Common myeloid progenitor, CD34-positive (primary cell): ENCODE measurements around the gene PTPRN2.

Experiments
- CTCF ChIA-PET: fragments of 350-600 bp; sonication (Branson Sonifier 250); formaldehyde crosslinking; loops from one replicate; lab custom pipeline; 2021; ENCODE audit warnings: antibody characterized with exemption; lab: Charles Lee
- POLR2A ChIA-PET: fragments of 350-600 bp; sonication (Branson Sonifier 250); formaldehyde crosslinking; loops from one replicate; lab custom pipeline; 2021; ENCODE audit warnings: antibody characterized with exemption; lab: Charles Lee
- DNase-seq, 3 donors: peaks; one replicate each; pipeline versions ENCODE4 v3.0.0 to v3.0.0-alpha.2; 2013
- H3K27ac ChIP-seq, 2 experiments: 1 replicate in 1 of 2; 2 replicates in 1 of 2; pipeline ENCODE4 v1.7.0; 2013; ENCODE audit warnings: inconsistent platforms in 2 of 2, low read length in 2 of 2, mild to moderate bottlenecking in 2 of 2, low read depth in 1 of 2, moderate library complexity in 1 of 2; ENCODE audit not compliant: severe bottlenecking in 2 of 2, insufficient read depth in 1 of 2, poor library complexity in 1 of 2
- H3K27me3 ChIP-seq, 5 experiments: replicated peaks in 2 of 5; 1 replicate in 3 of 5; 2 replicates in 2 of 5; pipeline versions ENCODE4 v1.6.1 to v1.7.0; 2013; ENCODE audit warnings: low read length in 4 of 5, mild to moderate bottlenecking in 2 of 5, moderate library complexity in 2 of 5, inconsistent platforms in 1 of 5; ENCODE audit not compliant: insufficient read depth in 5 of 5, control insufficient read depth in 4 of 5
- H3K36me3 ChIP-seq, 4 experiments: 1 replicate in 2 of 4; 2 replicates in 2 of 4; pipeline versions ENCODE4 v1.6.1 to v1.7.0; 2013; ENCODE audit warnings: low read length in 3 of 4, control low read depth in 1 of 4, mild to moderate bottlenecking in 1 of 4; ENCODE audit not compliant: control insufficient read depth in 4 of 4, insufficient read depth in 4 of 4
- H3K4me1 ChIP-seq, 4 experiments: 1 replicate in 3 of 4; 2 replicates in 1 of 4; pipeline versions ENCODE4 v1.6.1 to v1.7.1; 2013; ENCODE audit warnings: low read length in 3 of 4, mild to moderate bottlenecking in 3 of 4, control low read depth in 1 of 4, inconsistent platforms in 1 of 4, moderate library complexity in 1 of 4; ENCODE audit not compliant: control insufficient read depth in 4 of 4, insufficient read depth in 4 of 4; ENCODE audit errors: control extremely low read depth in 1 of 4
- H3K4me3 ChIP-seq, 7 experiments: 1 replicate in 4 of 7; 2 replicates in 3 of 7; pipeline versions ENCODE4 v1.5.1 to v1.7.0; 2013; ENCODE audit warnings: mild to moderate bottlenecking in 7 of 7, low read length in 6 of 7, moderate library complexity in 6 of 7, inconsistent platforms in 2 of 7, low read depth in 2 of 7, control low read depth in 1 of 7; ENCODE audit not compliant: insufficient read depth in 4 of 7, control insufficient read depth in 1 of 7; ENCODE audit errors: extremely low read depth in 1 of 7
- H3K9me3 ChIP-seq, 5 experiments: 1 replicate in 4 of 5; 2 replicates in 1 of 5; pipeline versions ENCODE4 v1.6.1 to v1.7.1; 2013; ENCODE audit warnings: low read length in 4 of 5, mild to moderate bottlenecking in 2 of 5, inconsistent platforms in 1 of 5, low read depth in 1 of 5, moderate library complexity in 1 of 5; ENCODE audit not compliant: control insufficient read depth in 4 of 5, insufficient read depth in 2 of 5; ENCODE audit errors: control extremely low read depth in 1 of 5
- WGBS: methylation state at CpG from one replicate; pipeline ENCODE4 v1.1.5; 2013; ENCODE audit not compliant: insufficient coverage; 5-methylcytosine and 5-hydroxymethylcytosine counted together

The PTPRN2 gene

GRCh38 chr7:157602581-157602980, 985.0 kb downstream of the PTPRN2 start:
- ChIA-PET CTCF (interaction anchor here (1.3 kb wide), 1 partner anchor 29 kb away, joined by 3 read pairs; no protein-coding TSS in a partner anchor), POLR2A (no interaction called here)
- WGBS, result 98% methylated on average over 12 of the region's 14 CpGs

GRCh38 chr7:157602156-157602555, 985.5 kb downstream of the PTPRN2 start:
- CTCF ChIA-PET, result interaction anchor here (1.3 kb wide), 1 partner anchor 29 kb away, joined by 3 read pairs; no protein-coding TSS in a partner anchor
- Histone ChIP-seq H3K27me3 (peaks cover 0 to 7% (median 2%) of the 10 kb centered on the region in 5 experiments), H3K4me1 (no peaks in the 10 kb centered on the region), H3K36me3 (no peaks in the 10 kb centered on the region), H3K9me3 (no peaks in the 10 kb centered on the region), H3K27ac (no peak overlapping the region), H3K4me3 (no peak overlapping the region)
- POLR2A ChIA-PET, result no interaction called here
- 99% methylated on average over 14 of the region's 15 CpGs for WGBS
- no peak for DNase-seq

More at GRCh38 chr7:157602581-157602980, 985.0 kb downstream of the PTPRN2 start:
- peaks cover 0 to 7% (median 2%) of the 10 kb centered on the region in 5 experiments for H3K27me3 ChIP-seq
- no peaks in the 10 kb centered on the region for H3K9me3 ChIP-seq
- H3K27ac ChIP-seq, result no peak overlapping the region
- H3K4me3 ChIP-seq, result no peak overlapping the region
- DNase-seq, result no peak
- H3K4me1 ChIP-seq, result no peaks in the 10 kb centered on the region
- H3K36me3 ChIP-seq, result no peaks in the 10 kb centered on the region

GRCh38 chr7:157601530-157601929, 986.1 kb downstream of the PTPRN2 start:
- ChIA-PET POLR2A (no interaction called here), CTCF (no interaction called here)
- Histone ChIP-seq H3K36me3 (no peaks in the 10 kb centered on the region), H3K4me1 (no peaks in the 10 kb centered on the region), H3K9me3 (no peaks in the 10 kb centered on the region), H3K4me3 (no peak overlapping the region), H3K27ac (no peak overlapping the region), H3K27me3 (peaks cover 0 to 7% (median 2%) of the 10 kb centered on the region in 5 experiments)
- DNase-seq, result no peak
- 96% methylated on average over 10 of the region's 11 CpGs for WGBS

GRCh38 chr7:157599491-157599890, 988.1 kb downstream of the PTPRN2 start:
- no peak for DNase-seq
- WGBS, result 96% methylated on average over 3 of the region's 4 CpGs
- CTCF ChIA-PET, result no interaction called here
- no peak overlapping the region for H3K4me3 ChIP-seq
- H3K27ac ChIP-seq, result no peak overlapping the region
- H3K27me3 ChIP-seq, result peaks cover 0 to 20% (median 5%) of the 10 kb centered on the region in 5 experiments
- no peaks in the 10 kb centered on the region for H3K36me3 ChIP-seq
- POLR2A ChIA-PET, result no interaction called here
- no peaks in the 10 kb centered on the region for H3K9me3 ChIP-seq
- H3K4me1 ChIP-seq, result no peaks in the 10 kb centered on the region

GRCh38 chr7:157597562-157597961, 990.1 kb downstream of the PTPRN2 start:
- H3K9me3 ChIP-seq, result no peaks in the 10 kb centered on the region
- no peak for DNase-seq
- H3K36me3 ChIP-seq, result no peaks in the 10 kb centered on the region
- CTCF ChIA-PET, result no interaction called here
- H3K4me3 ChIP-seq, result no peak overlapping the region
- H3K4me1 ChIP-seq, result no peaks in the 10 kb centered on the region
- POLR2A ChIA-PET, result no interaction called here
- H3K27me3 ChIP-seq, result peaks cover 0 to 38% (median 5%) of the 10 kb centered on the region in 5 experiments
- WGBS, result 55% methylated on average over 6 of the region's 7 CpGs
- H3K27ac ChIP-seq, result no peak overlapping the region

GRCh38 chr7:157596881-157597280, 990.7 kb downstream of the PTPRN2 start:
- Histone ChIP-seq H3K4me1 (no peaks in the 10 kb centered on the region), H3K27me3 (peaks cover 0 to 44% (median 5%) of the 10 kb centered on the region in 5 experiments), H3K27ac (no peak overlapping the region), H3K36me3 (no peaks in the 10 kb centered on the region), H3K9me3 (no peaks in the 10 kb centered on the region), H3K4me3 (no peak overlapping the region)
- DNase-seq, result no peak
- WGBS, result 92% methylated on average over 7 of the region's 15 CpGs
- CTCF ChIA-PET, result no interaction called here
- POLR2A ChIA-PET, result no interaction called here

- WGBS, result 90% methylated on average over 7 of the region's 11 CpGs
- Histone ChIP-seq H3K4me1 (no peaks in the 10 kb centered on the region), H3K9me3 (no peaks in the 10 kb centered on the region), H3K4me3 (no peak overlapping the region), H3K27me3 (peaks cover 0 to 46% (median 3%) of the 10 kb centered on the region in 5 experiments), H3K36me3 (no peaks in the 10 kb centered on the region), H3K27ac (no peak overlapping the region)
- no peak for DNase-seq
- POLR2A ChIA-PET, result no interaction called here
- CTCF ChIA-PET, result no interaction called here
Measured at GRCh38 chr7:157596471-157596870, 991.2 kb downstream of the PTPRN2 start.
